Heart right ventricle (tissue), 16 donors: ENCODE data around the gene CHD1. TPM values are rescaled to one million over a fixed set of nuclear protein-coding genes. Genes with fewer than 3 reads are reported as not detected.

Experiments
- ATAC-seq, 8 donors: fragments of 200-7000 bp; cut with Tn5 transposase; one replicate each; pipeline ENCODE4 v1.9.1; 2020; ENCODE audit warnings: mild to moderate bottlenecking in 8 of 8, moderate library complexity in 8 of 8, moderate number of reproducible peaks in 1 of 8
- DNase-seq, 2 donors: peaks; one replicate each; pipeline ENCODE4 v3.0.0-alpha.2; 2020
- H3K27ac ChIP-seq, 10 donors: fragments of 200-600 bp; sonication (generic) in 2 of 10; one replicate each; pipeline versions ENCODE4 v1.5.0 to v1.8.0; 2020 to 2022; ENCODE audit warnings: mild to moderate bottlenecking in 3 of 10
- H3K27me3 ChIP-seq, 7 donors: fragments of 200-600 bp; one replicate each; pipeline ENCODE4 v1.8.0; 2021 to 2022; ENCODE audit warnings: mild to moderate bottlenecking in 2 of 7
- H3K36me3 ChIP-seq, 9 donors: fragments of 200-600 bp; sonication (generic) in 1 of 9; one replicate each; pipeline versions ENCODE4 v1.5.0 to v1.8.0; 2020 to 2022; ENCODE audit warnings: mild to moderate bottlenecking in 2 of 9
- H3K4me1 ChIP-seq, 9 donors: fragments of 200-600 bp; sonication (generic) in 1 of 9; one replicate each; pipeline versions ENCODE4 v1.5.0 to v1.8.0; 2020 to 2022; ENCODE audit warnings: mild to moderate bottlenecking in 4 of 9
- H3K4me3 ChIP-seq, 10 donors: fragments of 200-600 bp; sonication (generic) in 2 of 10; one replicate each; pipeline versions ENCODE4 v1.5.0 to v1.8.0; 2020 to 2022; ENCODE audit warnings: mild to moderate bottlenecking in 7 of 10, moderate library complexity in 2 of 10
- H3K9me3 ChIP-seq, 11 donors: fragments of 200-600 bp in 10 of 11; sonication (generic) in 2 of 11; one replicate each; pipeline versions ENCODE4 v1.5.0 to v1.8.0; 2013 to 2022; ENCODE audit warnings: mild to moderate bottlenecking in 2 of 11, control low read depth in 1 of 11, moderate library complexity in 1 of 11
- CTCF ChIP-seq, 9 donors: fragments of 200-600 bp; sonication (generic) in 2 of 9; IDR thresholded peaks; one replicate each; pipeline versions ENCODE4 v1.5.0 to v1.8.0; 2021 to 2022; ENCODE audit warnings: antibody characterized with exemption in 9 of 9, mild to moderate bottlenecking in 5 of 9, moderate library complexity in 1 of 9
- WGBS, 2 donors: extraction: QIAGEN DNeasy Blood & Tissue Kit; methylation state at CpG; one replicate each; pipeline ENCODE4 v1.1.7; 2013; ENCODE audit warnings: inconsistent platforms in 1 of 2; 5-methylcytosine and 5-hydroxymethylcytosine counted together
- intact Hi-C, 10 donors: fragments of 100-400 bp; cut with DNase I; formaldehyde crosslinking; loops; one replicate each; pipeline versions ENCODE4 v1.11.1 to v1.14.2; 2022
- polyA plus RNA-seq, 2 donors: library from polyadenylated mRNA; stranded (reverse); fragments of 200-250 nt; gene quantifications; one replicate each; pipeline ENCODE4 v1.2.3, GENCODE V29; 2013
- total RNA-seq, 10 donors: library from RNA; stranded (reverse); fragmentation: NEBNext Ultra II Directional in 3 of 10; extraction: Animal tissue kit (Norgen Biotek cat#: 25700) in 3 of 10; gene quantifications; one replicate each; pipeline versions ENCODE4 v1.2.1 to v1.2.4, GENCODE V29; 2021 to 2023
- donor health status: Arrhythmogenic right ventricular cardiomyopathy.
- donor health status: ischemic (EF 13 %, LVEDD 7.1; RV severe dilation, severe dysfunction).
- donor health status: healthy with polysubstance abuse.
- donor health status: DM: no; HTN: yes; CAD: no.
- donor health status: DM: no; HTN: no; CAD: no.
- donor health status: ischemic (EF 25% LVEDD 6.9; RV normal size, moderate dysfunction).
- donor health status: ischemic (EF 25% LVEDD 5.7; RV mildly dilated, moderate dysfunction).
- donor health status: healthy.
- donor health status: DM: yes; HTN: yes; CAD: no.
- donor health status: Ischemic cardiomyopathy.
- donor health status: ischemic (EF 35%, LVEDD 5.7; RV mildly dilated, moderate dysfunction).
- donor health status: nonischemic (EF 11% LVEDD 7.7; RV severe dilation, severe dysfunction).
- donor health status: DM: yes; HTN: yes; CAD: no.
- donor health status: PGD.
- donor health status: ischemic (EF 29% LVEDD 5.4; RV normal size, mild dysfunction).
- donor health status: nonischemic (EF 23%, LVEDD 6.1; RV moderate dilation, normal function).

Gene CHD1
- total and polyA plus RNA-seq, 12 donors: 6.5 to 20.4 (median 15.1) TPM

- Histone ChIP-seq H3K4me1 (peaks cover 7 to 74% (median 59%) of the 10 kb centered on the region in 9 donors), H3K27me3 (no peaks in the 10 kb centered on the region), H3K9me3 (no peaks in the 10 kb centered on the region), H3K4me3 (no peak overlapping the region), H3K36me3 (no peaks in the 10 kb centered on the region), H3K27ac (peak overlapping the region in 7 of 10 donors; percentile 36 to 75 (median 51))
- intact Hi-C loops: no loop called here
- ATAC-seq (no peak), DNase-seq (no peak)
- no peak for TF ChIP-seq CTCF (IDR thresholded peaks at IDR 0.05)
- 59 to 79% methylated on average over 6 of the region's 6 CpGs for WGBS, 2 donors
Measured at GRCh38 chr5:98941131-98941883, 12.5 kb upstream of the CHD1 start.

GRCh38 chr5:98940581-98940980, 11.8 kb upstream of the CHD1 start:
- Histone ChIP-seq H3K4me1 (peaks cover 7 to 69% (median 54%) of the 10 kb centered on the region in 9 donors), H3K9me3 (no peaks in the 10 kb centered on the region), H3K27me3 (no peaks in the 10 kb centered on the region), H3K4me3 (no peak overlapping the region), H3K36me3 (no peaks in the 10 kb centered on the region), H3K27ac (peak overlapping the region in 8 of 10 donors; percentile 36 to 75 (median 54))
- peak; percentile 35 to 73 (median 57) for ATAC-seq
- no peak for TF ChIP-seq CTCF (IDR thresholded peaks at IDR 0.05)
- WGBS, 2 donors: 17 to 38% methylated on average over 2 of the region's 2 CpGs
- intact Hi-C loops: no loop called here
- DNase-seq: peak in 1 of 2 donors; percentile 34

- no peak overlapping the region for H3K4me3 ChIP-seq
- peak overlapping the region in 9 of 10 donors; percentile 8 to 76 (median 54) for H3K27ac ChIP-seq
- 24 to 30% methylated on average over 2 of the region's 2 CpGs for WGBS, 2 donors
- H3K4me1 ChIP-seq: peaks cover 14 to 88% (median 62%) of the 10 kb centered on the region in 9 donors
- H3K27me3 ChIP-seq: no peaks in the 10 kb centered on the region
- peak in 1 of 2 donors; percentile 29 for DNase-seq
- peak; percentile 55 to 87 (median 80) for ATAC-seq
- no peaks in the 10 kb centered on the region for H3K9me3 ChIP-seq
- no peak for TF ChIP-seq CTCF (IDR thresholded peaks at IDR 0.05)
- no peaks in the 10 kb centered on the region for H3K36me3 ChIP-seq
- intact Hi-C loops: no loop called here
Measured at GRCh38 chr5:98938464-98938863, 9.7 kb upstream of the CHD1 start.

- H3K4me3 ChIP-seq: no peak overlapping the region
- H3K27me3 ChIP-seq: no peaks in the 10 kb centered on the region
- H3K9me3 ChIP-seq: no peaks in the 10 kb centered on the region
- intact Hi-C loops: no loop called here
- DNase-seq (no peak), ATAC-seq (peak in 1 of 8 donors; percentile 31)
- no peak for TF ChIP-seq CTCF (IDR thresholded peaks at IDR 0.05)
- peaks cover 14 to 88% (median 61%) of the 10 kb centered on the region in 9 donors for H3K4me1 ChIP-seq
- H3K36me3 ChIP-seq: peaks cover 0 to 12% (median 0%) of the 10 kb centered on the region in 9 donors
- 87 to 89% methylated on average over 3 of the region's 3 CpGs for WGBS, 2 donors
- peak overlapping the region in 8 of 10 donors; percentile 8 to 76 (median 58) for H3K27ac ChIP-seq
Measured at GRCh38 chr5:98936948-98937715, 8.3 kb upstream of the CHD1 start.
